GM19240 (cell line): Measurements from ENCODE around the gene NUDT19.
"Not testable (repeated sequence)": the region's sequence is repeated elsewhere in the genome, so short reads cannot be mapped to it uniquely, and the experiment has no call there.

Experiments
- DNase-seq: peaks from one replicate; pipeline ENCODE4 v3.0.0; 2011; ENCODE audit warnings: low spot score; ENCODE audit not compliant: insufficient read length

Gene NUDT19

DNA sequence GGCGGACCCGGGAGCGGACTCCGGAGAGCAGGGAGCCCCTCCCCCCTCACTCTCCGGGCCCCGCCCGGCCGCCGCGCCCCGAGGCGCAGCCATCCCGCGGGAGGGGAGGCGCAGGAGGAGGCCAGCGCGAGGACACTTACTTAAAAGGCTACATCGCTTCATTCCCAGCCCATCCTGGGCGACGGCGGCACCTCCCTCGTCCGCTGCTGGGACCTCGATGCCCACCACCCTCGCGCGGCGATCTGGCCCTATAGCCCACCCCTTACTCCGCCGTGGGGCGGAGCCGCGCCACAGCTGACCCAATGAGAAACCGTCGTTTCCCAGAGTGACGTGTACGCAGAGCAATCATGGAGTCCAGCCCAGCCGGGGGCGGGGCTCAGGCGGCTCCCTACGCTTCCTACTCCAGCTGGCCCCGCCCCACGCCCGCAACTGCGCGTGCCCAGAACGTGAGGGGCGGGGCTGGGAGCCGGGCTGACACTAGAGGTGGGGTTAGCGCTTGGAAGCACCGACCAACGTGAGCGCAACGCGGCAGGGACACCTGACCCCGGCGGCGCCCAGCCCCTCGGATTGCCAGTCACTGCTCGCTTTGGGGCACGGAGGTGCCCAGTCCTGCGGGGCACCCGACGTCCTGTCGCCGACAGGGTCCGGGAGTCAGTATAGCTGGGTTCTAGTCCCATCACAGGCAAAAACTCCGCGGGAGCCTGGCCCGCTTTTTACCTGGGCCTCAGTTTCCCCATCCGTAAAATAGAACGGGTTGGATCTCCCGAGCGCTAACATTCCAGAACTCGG, 16.5 kb upstream of the NUDT19 start, which contains the start of gene ANKRD27:
ANKRD27 (minus strand) TSS at position 250 of the 789 bp plus-strand sequence. CDS start 16,165 bp downstream, outside the sequence.
- peak; percentile 91 for DNase-seq

GRCh38 chr19:32675720-32676185, 15.9 kb upstream of the NUDT19 start, which contains the start of gene RGS9BP:
RGS9BP (plus strand) TSS chr19:32675848; CDS start chr19:32676264, 416 bp downstream.
- no peak for DNase-seq

DNA sequence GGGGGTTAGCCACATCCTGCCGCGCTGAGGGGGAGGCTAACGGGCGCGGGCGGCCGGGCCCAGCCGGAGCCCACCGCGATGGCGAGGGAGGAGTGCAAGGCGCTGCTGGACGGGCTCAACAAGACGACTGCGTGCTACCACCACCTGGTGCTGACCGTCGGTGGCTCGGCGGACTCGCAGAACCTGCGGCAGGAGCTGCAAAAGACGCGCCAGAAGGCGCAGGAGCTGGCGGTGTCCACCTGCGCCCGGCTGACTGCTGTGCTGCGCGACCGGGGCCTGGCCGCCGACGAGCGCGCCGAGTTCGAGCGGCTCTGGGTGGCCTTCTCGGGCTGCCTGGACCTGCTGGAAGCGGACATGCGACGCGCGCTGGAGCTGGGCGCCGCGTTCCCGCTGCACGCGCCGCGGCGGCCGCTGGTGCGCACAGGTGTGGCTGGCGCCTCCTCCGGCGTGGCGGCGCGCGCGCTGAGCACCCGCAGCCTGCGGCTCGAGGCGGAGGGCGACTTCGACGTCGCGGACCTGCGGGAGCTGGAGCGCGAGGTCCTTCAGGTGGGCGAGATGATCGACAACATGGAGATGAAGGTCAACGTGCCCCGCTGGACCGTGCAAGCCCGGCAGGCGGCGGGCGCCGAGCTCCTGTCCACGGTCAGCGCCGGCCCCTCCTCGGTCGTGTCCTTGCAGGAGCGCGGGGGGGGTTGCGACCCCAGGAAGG, 15.3 kb upstream of the NUDT19 start:
- DNase-seq: no peak

DNA sequence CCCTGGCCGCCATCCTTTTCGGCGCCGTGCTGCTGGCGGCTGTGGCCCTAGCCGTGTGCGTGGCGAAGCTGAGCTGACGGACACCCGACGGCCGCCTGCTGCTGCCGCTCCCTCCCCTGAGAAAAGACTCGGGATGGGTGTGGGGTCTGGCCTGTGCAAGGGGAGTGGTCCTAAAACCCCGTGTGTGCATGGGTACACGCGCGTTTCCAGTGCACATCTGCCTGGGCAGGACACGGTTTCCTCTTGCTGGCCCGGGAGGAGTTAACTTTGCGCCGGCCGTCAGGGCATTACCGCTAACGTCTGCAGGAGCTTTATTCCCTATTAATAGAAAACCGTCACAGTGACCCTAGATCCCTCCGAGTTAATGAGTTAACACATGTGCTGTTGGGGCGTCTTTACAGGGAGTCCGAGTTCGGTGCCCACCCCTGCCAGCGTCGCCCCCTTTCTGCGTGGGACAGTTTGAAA, 14.7 kb upstream of the NUDT19 start:
- DNase-seq: no peak

DNA sequence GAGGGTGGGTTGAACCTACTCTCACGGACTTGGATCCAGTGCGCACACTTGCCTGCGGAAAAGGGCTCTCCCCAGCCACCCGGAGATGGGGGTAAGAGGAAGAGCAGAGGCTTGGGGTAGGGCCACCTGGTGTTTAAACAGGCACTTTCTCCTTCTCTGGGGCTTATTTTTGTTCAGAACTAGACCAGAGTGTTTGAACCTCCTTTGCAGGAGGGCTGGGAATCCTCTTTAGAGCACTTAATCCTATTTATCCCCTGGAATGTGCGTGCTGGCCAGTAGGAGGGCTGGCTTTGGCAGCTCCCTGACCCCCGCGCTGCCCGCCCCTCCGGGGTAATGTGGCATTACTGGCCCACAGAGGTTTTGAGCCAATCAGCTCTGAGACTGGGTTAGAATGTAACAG, 14.0 kb upstream of the NUDT19 start:
- DNase-seq: no peak

- no peak for DNase-seq
These were observed 10.6 kb upstream of the NUDT19 start for GRCh38 chr19:32680986-32681385.

GRCh38 chr19:32682317-32682716, 9.3 kb upstream of the NUDT19 start:
- no peak for DNase-seq

DNA sequence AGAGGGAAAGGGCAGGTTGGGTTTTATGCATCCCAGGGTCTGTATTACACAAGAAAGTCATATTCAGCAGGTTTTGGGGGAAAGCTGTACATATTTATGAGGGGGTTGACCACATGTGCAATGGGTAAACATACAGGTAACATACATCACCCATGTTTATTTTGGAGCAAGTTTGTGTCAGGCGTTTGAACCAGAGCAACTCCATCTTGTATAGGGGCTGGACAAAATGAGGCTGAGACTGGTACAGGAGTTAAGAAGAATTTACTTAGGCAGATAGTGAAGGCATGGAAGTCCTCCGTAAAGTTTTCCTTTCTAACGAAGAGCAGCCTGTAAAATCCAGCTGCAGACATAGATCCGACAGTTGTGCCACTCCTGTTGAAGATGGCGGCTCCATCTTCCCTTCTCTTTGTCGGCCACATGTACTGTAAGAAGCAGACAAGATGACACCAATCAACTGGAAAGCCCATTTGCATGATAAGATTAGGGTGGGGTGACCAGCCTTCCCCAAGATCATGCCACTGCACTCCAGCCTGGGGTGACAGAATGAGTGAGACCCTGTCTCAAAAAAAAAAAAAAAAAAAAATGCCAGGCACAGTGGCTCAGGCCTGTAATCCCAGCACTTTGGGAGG, 4.7 kb upstream of the NUDT19 start:
- no peak for DNase-seq

- no peak for DNase-seq
These were observed 3.9 kb upstream of the NUDT19 start for GRCh38 chr19:32687681-32688080.

- DNase-seq: no peak
These were observed 3.3 kb upstream of the NUDT19 start for GRCh38 chr19:32688311-32688710.

GRCh38 chr19:32691952-32692726, 518 bp downstream of the NUDT19 start:
- peak; percentile 23 for DNase-seq

- no peak for DNase-seq
These were observed 1.1 kb downstream of the NUDT19 start for GRCh38 chr19:32692727-32693061.

GRCh38 chr19:32693151-32694108, 1.8 kb downstream of the NUDT19 start:
- DNase-seq: not testable (repeated sequence)

GRCh38 chr19:32694316-32694715, 2.7 kb downstream of the NUDT19 start:
- DNase-seq: not testable (repeated sequence)

DNA sequence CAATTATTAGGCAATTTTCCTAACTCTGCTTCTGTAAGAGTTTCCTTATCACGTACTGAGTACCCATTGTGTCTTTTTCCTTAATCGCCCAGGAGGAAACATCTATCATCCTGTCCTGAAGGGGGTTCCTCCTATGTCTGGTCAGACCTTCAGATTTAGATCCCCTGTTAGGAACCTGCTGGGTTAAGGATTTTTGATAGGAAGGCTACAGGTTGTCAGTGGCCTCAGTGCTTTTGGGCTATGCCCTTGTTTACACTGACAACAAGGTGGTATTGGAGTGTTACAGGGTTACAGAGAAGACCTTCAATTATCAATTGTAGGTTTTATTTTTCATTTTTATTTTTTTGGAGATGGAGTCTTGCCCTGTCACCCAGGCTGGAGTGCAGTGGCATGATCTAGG, 3.2 kb downstream of the NUDT19 start:
- DNase-seq: not testable (repeated sequence)

DNA sequence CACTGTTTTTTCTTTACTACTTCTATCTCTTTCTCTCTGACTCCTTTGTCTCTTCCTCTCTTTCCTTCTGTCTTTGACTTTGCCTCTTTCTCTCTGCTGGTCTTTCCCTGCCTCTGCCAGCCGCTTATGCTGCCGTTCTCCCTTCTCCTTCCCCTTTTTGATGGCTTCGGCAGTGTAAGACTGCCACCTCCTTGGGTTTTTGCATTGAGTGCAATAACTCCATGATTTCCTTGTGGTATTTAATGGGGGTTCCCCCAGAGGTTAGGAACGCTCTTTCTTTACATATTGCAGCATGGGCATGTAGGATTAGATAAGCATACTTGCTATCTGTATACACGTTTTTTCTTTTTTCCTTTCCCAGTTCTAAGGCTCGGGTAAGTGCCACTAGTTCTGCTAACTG, 3.9 kb downstream of the NUDT19 start:
- not testable (repeated sequence) for DNase-seq

DNA sequence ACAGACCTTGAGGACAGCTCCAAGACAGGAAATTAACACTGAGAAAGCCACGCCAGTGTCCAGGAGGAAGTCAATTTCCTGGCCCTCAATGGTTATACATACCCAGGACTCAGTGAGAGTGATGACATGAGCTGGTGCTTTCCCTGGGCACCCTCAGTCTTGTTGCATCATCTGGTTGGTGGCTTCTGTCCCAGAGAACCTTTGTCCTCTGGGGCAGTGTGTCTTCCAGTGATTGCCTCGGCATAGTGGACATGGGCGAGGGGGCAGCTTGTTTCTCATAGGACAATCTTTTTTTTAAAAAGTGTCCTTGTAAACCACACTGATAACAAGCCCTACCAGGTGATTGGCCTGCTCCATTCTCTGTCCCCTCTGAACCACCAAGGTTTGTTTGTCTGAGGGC, 5.2 kb downstream of the NUDT19 start:
- DNase-seq: not testable (repeated sequence)

DNA sequence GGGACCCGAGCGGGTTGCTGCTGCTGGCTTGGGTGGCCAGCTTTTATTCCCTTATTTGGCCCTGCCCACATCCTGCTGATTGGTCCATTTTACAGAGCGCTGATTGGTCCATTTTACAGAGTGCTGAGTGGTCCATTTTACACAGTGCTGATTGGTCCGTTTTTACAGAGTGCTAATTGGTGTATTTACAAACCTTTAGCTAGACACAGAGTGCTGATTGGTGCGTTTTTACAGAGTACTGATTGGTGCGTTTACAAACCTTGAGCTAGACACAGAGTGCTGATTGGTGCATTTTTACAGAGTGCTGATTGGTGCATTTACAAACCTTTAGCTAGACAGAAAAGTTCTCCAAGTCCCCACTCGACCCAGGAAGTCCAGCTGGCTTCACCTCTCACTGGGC, 8.5 kb downstream of the NUDT19 start:
- not testable (repeated sequence) for DNase-seq

- DNase-seq: no peak
These were observed 10.4 kb downstream of the NUDT19 start for GRCh38 chr19:32702010-32702409.

DNA sequence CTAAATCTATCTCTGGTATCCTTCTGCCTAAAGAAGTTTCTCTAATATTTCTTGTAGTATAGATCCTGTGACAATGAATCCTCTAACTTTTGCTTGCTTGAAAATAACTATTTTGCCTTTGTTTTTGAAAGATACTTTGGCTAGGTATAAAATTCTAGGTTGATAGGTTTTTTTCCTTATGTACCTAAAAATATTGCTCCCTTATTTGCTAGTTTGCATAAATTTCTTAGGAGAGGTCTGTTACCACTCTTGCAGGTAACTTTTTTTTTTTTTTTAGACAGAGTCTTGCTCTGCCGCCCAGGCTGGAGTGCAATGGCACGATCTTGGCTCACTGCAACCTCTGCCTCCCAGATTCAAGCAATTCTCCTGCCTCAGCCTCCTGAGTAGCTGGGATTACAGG, 12.4 kb downstream of the NUDT19 start:
- DNase-seq: not testable (repeated sequence)
